Endothelial cell of umbilical vein (primary cell): ENCODE measurements around the gene HAUS7. TPM values are rescaled to one million over a fixed set of nuclear protein-coding genes. Genes with fewer than 3 reads are reported as not detected.

Source experiments
- BruUV-seq: library from RNA; stranded (reverse); fragments of 400-500 nt; replicated peaks from 2 replicates; lab custom pipeline; 2021; lab: Mats Ljungman, UMichigan
- CTCF ChIA-PET: fragments of 300-600, 350-600 bp; sonication (Branson Sonifier 250); formaldehyde crosslinking; loops from one replicate; lab custom pipeline; 2021; ENCODE audit warnings: antibody characterized with exemption, inconsistent platforms; lab: Charles Lee
- POLR2A ChIA-PET: fragments of 300-600, 350-600 bp; sonication (Branson Sonifier 250); formaldehyde crosslinking; loops from one replicate; lab custom pipeline; 2021; ENCODE audit warnings: antibody characterized with exemption, inconsistent platforms; lab: Charles Lee
- DNase-seq: peaks from one replicate; pipeline ENCODE4 v3.0.0-alpha.2; 2011; ENCODE audit warnings: low read depth, low spot score
- FAIRE-seq: peaks from 2 replicates; lab custom pipeline; 2011; peaks lifted over from hg19 to GRCh38; lab: Jason Lieb, UNC
- H2AFZ ChIP-seq: 2 replicates; pipeline ENCODE4 v1.6.0; 2012; ENCODE audit warnings: low read depth, low read length, control low read depth, inconsistent platforms
- H3K27ac ChIP-seq: 2 replicates; pipeline ENCODE4 v1.5.1; 2011; ENCODE audit warnings: low read depth, mild to moderate bottlenecking, control low read depth, low read length, moderate library complexity; ENCODE audit not compliant: insufficient read depth
- H3K27me3 ChIP-seq, 2 experiments: 2 replicates each; pipeline versions ENCODE4 v1.6.0 to v1.6.1; 2011; ENCODE audit warnings: low read length in 2 of 2, mixed read lengths in 1 of 2; ENCODE audit not compliant: control insufficient read depth in 2 of 2, insufficient read depth in 2 of 2
- H3K36me3 ChIP-seq, 2 experiments: 2 replicates in 1 of 2; 3 replicates in 1 of 2; pipeline ENCODE4 v1.5.1; 2011; ENCODE audit warnings: low read length in 2 of 2, mild to moderate bottlenecking in 1 of 2, moderate library complexity in 1 of 2; ENCODE audit not compliant: control insufficient read depth in 2 of 2, insufficient read depth in 2 of 2; ENCODE audit errors: extremely low read depth in 1 of 2
- H3K4me1 ChIP-seq: 3 replicates; pipeline ENCODE4 v1.5.1; 2011; ENCODE audit warnings: mild to moderate bottlenecking, low read length; ENCODE audit not compliant: control insufficient read depth, insufficient read depth; ENCODE audit errors: extremely low read depth
- H3K4me2 ChIP-seq: 2 replicates; pipeline ENCODE4 v1.6.1; 2011; ENCODE audit warnings: low read length, control low read depth, mixed read lengths; ENCODE audit not compliant: insufficient read depth
- H3K4me3 ChIP-seq, 3 experiments: fragments of 200-600 bp in 1 of 3; sonication (generic), shearing (Covaris generic) in 1 of 3; replicated peaks in 1 of 3; 2 replicates each; pipeline ENCODE4 v1.5.1; 2011 to 2016; ENCODE audit warnings: control low read depth in 3 of 3, low read length in 3 of 3, mild to moderate bottlenecking in 2 of 3, inconsistent platforms in 1 of 3, low read depth in 1 of 3, moderate library complexity in 1 of 3; ENCODE audit not compliant: insufficient read depth in 1 of 3
- H3K79me2 ChIP-seq: 2 replicates; pipeline ENCODE4 v1.6.0; 2012; ENCODE audit warnings: low read length, inconsistent platforms; ENCODE audit not compliant: control insufficient read depth, insufficient read depth
- H3K9ac ChIP-seq: replicated peaks from 2 replicates; pipeline ENCODE3; 2011; ENCODE audit warnings: low read length, control low read depth; ENCODE audit not compliant: insufficient read depth; ENCODE audit errors: extremely low read depth
- H3K9me1 ChIP-seq: replicated peaks from 3 replicates; pipeline ENCODE4 v1.6.0; 2011; ENCODE audit warnings: mild to moderate bottlenecking, low read length; ENCODE audit not compliant: control insufficient read depth, insufficient read depth; ENCODE audit errors: extremely low read depth
- H3K9me3 ChIP-seq: replicated peaks from 2 replicates; pipeline ENCODE4 v1.5.1; 2012; ENCODE audit warnings: low read length, inconsistent platforms; ENCODE audit not compliant: control insufficient read depth, insufficient read depth
- H4K20me1 ChIP-seq: replicated peaks from 2 replicates; pipeline ENCODE3; 2011; ENCODE audit warnings: mild to moderate bottlenecking, low read length; ENCODE audit not compliant: control insufficient read depth, insufficient read depth; ENCODE audit errors: extremely low read depth
- CTCF ChIP-seq, 2 donors: IDR thresholded peaks; 1 replicate in 1 of 2; 2 replicates in 1 of 2; pipeline ENCODE4 v1.5.1; 2011; ENCODE audit warnings: low read length in 2 of 2, mild to moderate bottlenecking in 2 of 2, moderate library complexity in 2 of 2, control low read depth in 1 of 2, inconsistent platforms in 1 of 2, low read depth in 1 of 2; ENCODE audit not compliant: insufficient read depth in 1 of 2; ENCODE audit errors: extremely low read depth in 1 of 2
- EZH2 ChIP-seq: IDR thresholded peaks from 2 replicates; pipeline ENCODE4 v1.6.1; 2012; ENCODE audit warnings: borderline replicate concordance, low read depth, mild to moderate bottlenecking, moderate library complexity, low read length, inconsistent platforms; ENCODE audit not compliant: severe bottlenecking
- FOS ChIP-seq: IDR thresholded peaks from 2 replicates; pipeline ENCODE4 v1.6.1; 2011; ENCODE audit warnings: mild to moderate bottlenecking, low read length, moderate library complexity, borderline replicate concordance; ENCODE audit not compliant: insufficient read depth
- GATA2 ChIP-seq: IDR thresholded peaks from 2 replicates; pipeline ENCODE4 v1.7.0; 2011; ENCODE audit warnings: low read depth, mild to moderate bottlenecking, moderate library complexity, mixed read lengths, low read length; ENCODE audit not compliant: insufficient read length, insufficient read depth
- JUN ChIP-seq: IDR thresholded peaks from 2 replicates; pipeline ENCODE4 v1.6.1; 2011; ENCODE audit warnings: borderline replicate concordance, low read depth; ENCODE audit not compliant: insufficient read length, insufficient read depth
- MAX ChIP-seq: IDR thresholded peaks from 2 replicates; pipeline ENCODE4 v1.6.1; 2011; ENCODE audit not compliant: insufficient read depth, insufficient read length
- MYC ChIP-seq: IDR thresholded peaks from one replicate; pipeline ENCODE4 v1.6.1; 2011; ENCODE audit warnings: mild to moderate bottlenecking, low read depth, low read length
- POLR2A ChIP-seq: IDR thresholded peaks from 2 replicates; pipeline ENCODE4 v1.6.1; 2012; ENCODE audit warnings: low read depth, mild to moderate bottlenecking, control low read depth, low read length
- POLR2AphosphoS5 ChIP-seq: IDR thresholded peaks from 2 replicates; pipeline ENCODE4 v1.6.1; 2012; ENCODE audit warnings: low read depth, mild to moderate bottlenecking, control low read depth, low read length, moderate library complexity; ENCODE audit not compliant: insufficient read depth
- dilution Hi-C: fragments of 300-500 bp; cut with MboI; formaldehyde crosslinking; loops from one replicate; pipeline ENCODE4 v1.15.0; 2019; ENCODE audit warnings: low sequenced_read_pairs; ENCODE audit not compliant: extremely low pct_ligation_motif_present
- intact Hi-C: fragments of 100-400 bp; cut with micrococcal nuclease; formaldehyde crosslinking; loops from one replicate; pipeline ENCODE4 v1.10.0; 2022
- polyA plus RNA-seq, 4 experiments: library from polyadenylated mRNA; depleted of rRNA in 3 of 4; stranded (reverse) in 3 of 4; unstranded in 1 of 4; fragments of >200 nt; gene quantifications; 2 replicates each; pipeline versions ENCODE4 v1.2.1 to v1.2.3, GENCODE V29; 2011 to 2012; ENCODE audit warnings: missing spikeins in 1 of 4
- total RNA-seq: library from RNA; stranded (reverse); gene quantifications from 2 replicates; pipeline ENCODE4 v1.2.3, GENCODE V29; 2021

Gene HAUS7
- total and polyA plus RNA-seq, 2 donors (not counting 3 experiments of a cell fraction or from before 2014, with no cell fraction given): 31.0 to 46.4 TPM

- Histone ChIP-seq H3K9me1 (no peaks in the 10 kb centered on the region), H3K9ac (peak overlapping the region; percentile 9), H4K20me1 (no peaks in the 10 kb centered on the region), H3K4me3 (peak overlapping the region; percentile 36 to 43 (median 37)), H3K4me1 (peaks cover 6% of the 10 kb centered on the region), H3K36me3 (no peaks in the 10 kb centered on the region), H2AFZ (peak overlapping the region; percentile 71), H3K27ac (no peak overlapping the region), H3K4me2 (peak overlapping the region; percentile 36), H3K27me3 (no peaks in the 10 kb centered on the region), H3K9me3 (no peaks in the 10 kb centered on the region), H3K79me2 (no peaks in the 10 kb centered on the region)
- POLR2A ChIA-PET: interaction anchor here (0.6 kb wide), 1 partner anchor 101 kb away, joined by 3 read pairs; no protein-coding TSS in a partner anchor
- no peak for TF ChIP-seq FOS
- TF ChIP-seq POLR2A: no peak
- TF ChIP-seq JUN: no peak
- no peak for TF ChIP-seq MYC
- TF ChIP-seq CTCF (IDR thresholded peaks at IDR 0.05; ENCODE audit: extremely low read depth in 1 of 2, insufficient read depth in 1 of 2, low read depth in 1 of 2, low read length in 2 of 2): no peak
- TF ChIP-seq MAX: no peak
- no peak for TF ChIP-seq GATA2
- TF ChIP-seq EZH2: no peak
- TF ChIP-seq POLR2AphosphoS5: no peak
- CTCF ChIA-PET: no interaction called here
- DNase-seq (no peak), FAIRE-seq (no peak)
- BruUV-seq: no TSS peak
- intact Hi-C loops (no loop called here), dilution Hi-C loops (no loop called here)
Observed at GRCh38 chrX:153411988-153412574, 58.3 kb downstream of the HAUS7 start.
